ENCODE measurements around the gene TGM2. TPM values are rescaled to one million over a fixed set of nuclear protein-coding genes. Genes with fewer than 3 reads are reported as not detected.

The TGM2 gene
- total RNA-seq, 2 experiments from 2014 or later = not detected

DNA sequence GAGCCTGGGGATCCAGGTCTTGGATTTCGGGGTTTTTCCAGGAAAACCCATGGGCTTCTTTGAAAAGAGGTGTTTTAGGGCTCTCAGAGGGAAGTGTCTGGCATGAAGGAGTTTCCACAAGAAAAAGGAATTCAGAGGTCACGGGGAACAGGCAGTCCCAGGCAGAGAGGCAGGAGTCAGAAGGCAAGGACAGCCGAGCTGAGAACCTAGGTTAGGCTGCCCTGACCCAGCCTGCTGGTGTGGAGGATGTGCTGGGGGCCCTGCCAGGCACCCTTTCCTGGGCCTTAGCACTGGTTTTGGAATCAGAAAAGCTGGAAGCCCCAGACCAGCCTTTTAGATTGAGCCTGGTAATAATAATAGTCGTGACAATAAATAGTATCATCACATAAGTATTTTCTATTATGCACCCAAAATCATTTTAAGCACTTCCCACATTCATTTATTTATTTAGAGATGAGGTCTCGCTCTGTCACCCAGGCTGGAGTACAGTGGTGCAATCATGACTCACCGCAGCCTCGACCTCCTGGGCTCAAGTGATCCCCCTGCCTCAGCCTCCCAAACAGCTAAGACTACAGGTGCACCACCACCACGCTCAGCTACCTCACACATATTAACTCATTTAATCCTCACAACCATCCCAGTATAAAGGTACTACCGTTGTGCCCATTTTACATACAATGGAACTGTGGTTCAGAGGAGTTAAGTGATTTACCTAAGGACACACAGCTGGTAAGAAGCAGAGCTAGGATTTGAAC lies 19.9 kb downstream of the TGM2 start:
- Mint-ChIP-seq H3K4me1 (ENCODE audit: low read depth) (no peaks in the 10 kb centered on the region), H3K36me3 (ENCODE audit: low read depth) (no peaks in the 10 kb centered on the region), H3K9me3 (no peaks in the 10 kb centered on the region), H3K4me3 (no peak overlapping the region), H3K27me3 (peaks cover 8% of the 10 kb centered on the region), H3K27ac (no peak overlapping the region)
- ChIA-PET CTCF (no interaction called here), POLR2A (no interaction called here)
- intact Hi-C loops (cut with micrococcal nuclease) = no loop called here
- ATAC-seq (no peak), DNase-seq (no peak)
- TF ChIP-seq, protein P1, sequence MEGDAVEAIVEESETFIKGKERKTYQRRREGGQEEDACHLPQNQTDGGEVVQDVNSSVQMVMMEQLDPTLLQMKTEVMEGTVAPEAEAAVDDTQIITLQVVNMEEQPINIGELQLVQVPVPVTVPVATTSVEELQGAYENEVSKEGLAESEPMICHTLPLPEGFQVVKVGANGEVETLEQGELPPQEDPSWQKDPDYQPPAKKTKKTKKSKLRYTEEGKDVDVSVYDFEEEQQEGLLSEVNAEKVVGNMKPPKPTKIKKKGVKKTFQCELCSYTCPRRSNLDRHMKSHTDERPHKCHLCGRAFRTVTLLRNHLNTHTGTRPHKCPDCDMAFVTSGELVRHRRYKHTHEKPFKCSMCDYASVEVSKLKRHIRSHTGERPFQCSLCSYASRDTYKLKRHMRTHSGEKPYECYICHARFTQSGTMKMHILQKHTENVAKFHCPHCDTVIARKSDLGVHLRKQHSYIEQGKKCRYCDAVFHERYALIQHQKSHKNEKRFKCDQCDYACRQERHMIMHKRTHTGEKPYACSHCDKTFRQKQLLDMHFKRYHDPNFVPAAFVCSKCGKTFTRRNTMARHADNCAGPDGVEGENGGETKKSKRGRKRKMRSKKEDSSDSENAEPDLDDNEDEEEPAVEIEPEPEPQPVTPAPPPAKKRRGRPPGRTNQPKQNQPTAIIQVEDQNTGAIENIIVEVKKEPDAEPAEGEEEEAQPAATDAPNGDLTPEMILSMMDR (IDR thresholded peaks at IDR 0.05) = no peak

DNA sequence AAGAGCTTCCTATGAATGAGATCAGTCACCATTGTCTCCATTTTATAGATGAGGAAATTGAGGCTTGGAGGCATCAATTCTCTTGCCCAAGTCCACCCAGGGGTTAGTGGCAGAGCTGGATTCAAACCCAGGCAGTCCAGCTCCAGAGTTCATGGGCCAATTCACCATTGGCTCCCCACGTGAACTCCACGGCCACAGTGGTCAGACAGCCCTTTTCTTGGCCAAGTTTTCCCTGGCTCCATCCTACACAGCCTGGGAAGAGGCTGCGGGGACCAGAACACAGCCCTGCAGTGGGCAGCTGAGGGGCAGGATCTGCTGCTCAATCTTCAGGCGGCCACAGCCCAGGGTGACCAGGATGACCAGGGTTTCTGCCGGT lies 20.5 kb downstream of the TGM2 start:
- Mint-ChIP-seq H3K4me1 (ENCODE audit: low read depth) (no peaks in the 10 kb centered on the region), H3K36me3 (ENCODE audit: low read depth) (no peaks in the 10 kb centered on the region), H3K4me3 (no peak overlapping the region), H3K27me3 (peaks cover 8% of the 10 kb centered on the region), H3K27ac (no peak overlapping the region), H3K9me3 (no peaks in the 10 kb centered on the region)
- ATAC-seq = no peak
- no peak for DNase-seq
- ChIA-PET POLR2A (no interaction called here), CTCF (no interaction called here)
- intact Hi-C loops (cut with micrococcal nuclease) = no loop called here
- TF ChIP-seq, protein P1 (IDR thresholded peaks at IDR 0.05) = no peak

DNA sequence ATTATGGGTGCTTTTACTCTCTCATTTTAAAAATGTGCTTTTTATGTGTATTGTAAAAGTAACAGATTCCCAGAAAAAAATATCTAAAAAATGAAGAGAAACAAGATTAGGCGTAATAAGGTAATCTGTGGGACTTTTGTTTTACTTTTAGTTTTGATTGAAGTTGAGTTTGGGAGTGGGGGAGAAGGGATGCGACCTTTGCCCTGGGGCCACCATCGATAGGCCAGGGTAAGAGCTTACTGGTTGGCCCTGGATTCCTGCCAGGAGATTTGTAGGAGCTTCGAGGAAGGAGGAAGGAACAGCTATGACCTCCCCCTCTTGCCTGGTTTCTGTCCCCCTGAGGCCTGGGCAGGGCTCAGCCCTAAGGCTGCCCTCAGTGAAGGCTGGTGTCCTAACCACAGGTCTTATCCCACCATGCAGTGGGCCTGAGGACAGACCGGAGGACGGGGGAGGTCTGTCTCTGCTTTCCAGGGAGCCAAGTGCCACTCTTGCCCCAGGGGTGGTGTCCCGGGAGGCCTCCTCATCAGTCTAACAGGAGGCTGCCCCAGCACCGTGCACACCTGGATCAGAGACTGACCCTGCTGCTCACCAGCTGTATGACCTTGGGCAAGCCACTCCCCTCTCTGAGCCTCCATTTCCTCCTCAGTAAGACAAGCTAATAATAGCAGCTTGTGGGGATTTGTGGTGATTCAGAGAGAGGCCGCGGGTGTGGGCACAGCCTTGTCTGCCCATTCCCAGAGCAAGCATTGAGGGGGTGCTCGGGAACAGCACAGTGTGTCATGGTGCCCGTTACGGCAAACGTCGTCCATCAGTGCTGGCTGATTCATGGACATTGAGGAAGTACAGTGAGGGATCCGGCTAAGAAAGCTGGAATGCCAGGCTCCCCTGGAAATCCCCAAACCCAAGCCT lies 21.2 kb downstream of the TGM2 start:
- Mint-ChIP-seq H3K4me1 (ENCODE audit: low read depth) (no peaks in the 10 kb centered on the region), H3K36me3 (ENCODE audit: low read depth) (no peaks in the 10 kb centered on the region), H3K9me3 (no peaks in the 10 kb centered on the region), H3K27me3 (peaks cover 6% of the 10 kb centered on the region), H3K27ac (no peak overlapping the region), H3K4me3 (no peak overlapping the region)
- intact Hi-C loops (cut with micrococcal nuclease) = no loop called here
- TF ChIP-seq, protein P1 (IDR thresholded peaks at IDR 0.05) = no peak
- ChIA-PET POLR2A (no interaction called here), CTCF (no interaction called here)
- ATAC-seq = no peak
- DNase-seq = no peak

DNA sequence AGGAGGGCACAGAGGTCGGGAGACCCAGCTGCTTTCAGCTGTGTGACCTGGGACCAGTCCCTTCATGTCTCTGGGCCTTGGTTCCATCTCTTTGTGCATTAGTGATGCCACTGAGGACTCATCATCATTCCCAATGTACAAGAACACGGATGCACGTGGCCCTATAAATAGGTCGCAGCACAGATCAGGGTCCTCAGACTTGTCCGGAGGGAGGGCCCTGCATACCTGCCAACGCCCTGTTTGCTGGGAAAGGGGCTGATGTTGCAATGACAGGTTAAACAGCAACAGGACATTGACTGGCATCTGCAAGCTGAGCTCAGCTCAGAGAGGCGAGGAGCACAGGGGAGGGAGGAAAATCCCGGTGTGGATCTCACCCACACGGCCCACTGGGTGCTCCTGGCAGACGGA lies 21.8 kb downstream of the TGM2 start:
- H3K9me3 Mint-ChIP-seq = no peaks in the 10 kb centered on the region
- H3K27ac Mint-ChIP-seq = no peak overlapping the region
- no peak overlapping the region for H3K4me3 Mint-ChIP-seq
- intact Hi-C loops (cut with micrococcal nuclease) = no loop called here
- CTCF ChIA-PET = no interaction called here
- ATAC-seq (no peak), DNase-seq (no peak)
- POLR2A ChIA-PET = no interaction called here
- no peaks in the 10 kb centered on the region for H3K27me3 Mint-ChIP-seq
- H3K4me1 Mint-ChIP-seq (ENCODE audit: low read depth) = no peaks in the 10 kb centered on the region
- H3K36me3 Mint-ChIP-seq (ENCODE audit: low read depth) = no peaks in the 10 kb centered on the region
- TF ChIP-seq, protein P1 (IDR thresholded peaks at IDR 0.05) = no peak

DNA sequence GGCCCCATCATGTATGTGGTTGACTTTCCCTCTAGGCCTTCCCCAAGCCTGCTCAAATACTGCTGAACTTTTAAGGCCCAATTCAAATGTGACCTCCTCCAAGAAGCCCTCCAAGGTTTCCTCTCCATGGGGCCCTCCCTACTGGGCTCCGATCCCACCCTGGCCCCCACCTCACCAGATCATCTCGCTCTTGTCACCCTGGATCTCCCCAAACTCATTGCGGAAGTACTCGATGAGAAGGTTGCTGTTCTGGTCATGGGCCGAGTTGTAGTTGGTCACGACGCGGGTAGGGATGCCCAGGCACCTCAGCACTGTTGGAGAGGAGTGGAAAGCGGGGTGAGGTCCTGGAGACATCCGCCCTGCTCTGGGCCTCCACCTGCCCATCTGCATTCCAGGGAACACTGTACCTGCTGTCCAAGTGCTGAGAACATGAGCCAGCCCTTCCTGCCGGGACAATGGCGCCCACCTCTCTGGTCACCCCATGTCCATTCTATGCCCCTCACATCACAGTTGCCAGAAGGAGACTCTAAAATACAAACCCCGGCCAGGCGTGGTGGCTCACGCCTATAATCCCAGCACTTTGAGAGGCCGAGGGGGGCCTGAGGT lies 23.1 kb downstream of the TGM2 start:
- Mint-ChIP-seq H3K4me3 (no peak overlapping the region), H3K9me3 (no peaks in the 10 kb centered on the region), H3K4me1 (ENCODE audit: low read depth) (no peaks in the 10 kb centered on the region), H3K27ac (no peak overlapping the region), H3K36me3 (ENCODE audit: low read depth) (no peaks in the 10 kb centered on the region), H3K27me3 (no peaks in the 10 kb centered on the region)
- DNase-seq (no peak), ATAC-seq (no peak)
- intact Hi-C loops (cut with micrococcal nuclease) = no loop called here
- POLR2A ChIA-PET = no interaction called here
- CTCF ChIA-PET = no interaction called here
- TF ChIP-seq, protein P1 (IDR thresholded peaks at IDR 0.05) = no peak
